PC-9 (cell line): ENCODE measurements around the gene CPSF2. TPM values are rescaled to one million over a fixed set of nuclear protein-coding genes. Genes with fewer than 3 reads are reported as not detected.

Source experiments
- BruUV-seq: library from RNA; stranded (reverse); fragments of 400-500 nt; replicated peaks from 2 replicates; lab custom pipeline; 2021; lab: Mats Ljungman, UMichigan
- CTCF ChIA-PET: fragments of 300-600 bp; sonication (Branson Sonifier 250); formaldehyde crosslinking; loops from one replicate; lab custom pipeline; 2022; ENCODE audit warnings: antibody characterized with exemption; lab: Charles Lee
- POLR2A ChIA-PET: fragments of 300-600 bp; sonication (Branson Sonifier 250); formaldehyde crosslinking; loops from one replicate; lab custom pipeline; 2022; ENCODE audit warnings: antibody characterized with exemption; ENCODE audit not compliant: unreplicated experiment; lab: Charles Lee
- DNase-seq, 2 experiments: peaks; one replicate each; pipeline versions ENCODE4 v3.0.0 to v3.0.0-alpha.2; 2015 to 2022; ENCODE audit warnings: mixed read lengths in 1 of 2
- H2AFZ ChIP-seq: fragments of 200-600 bp; sonication (generic); 2 replicates; pipeline ENCODE4 v1.8.1; 2017; ENCODE audit warnings: antibody characterized with exemption
- H3F3A ChIP-seq: fragments of 200-600 bp; sonication (generic); 2 replicates; pipeline ENCODE4 v1.8.1; 2017; ENCODE audit warnings: antibody characterized with exemption, mild to moderate bottlenecking, low read depth; ENCODE audit not compliant: insufficient read depth
- H3K27ac ChIP-seq: fragments of 200-600 bp; sonication (generic); 2 replicates; pipeline ENCODE4 v1.6.1; 2016; ENCODE audit warnings: mixed run types
- H3K27me3 ChIP-seq: fragments of 200-600 bp; sonication (generic); 2 replicates; pipeline ENCODE4 v1.6.1; 2016; ENCODE audit warnings: low read depth, mixed run types; ENCODE audit not compliant: insufficient read depth
- H3K36me3 ChIP-seq: fragments of 200-600 bp; sonication (generic); 2 replicates; pipeline ENCODE4 v1.6.1; 2016; ENCODE audit warnings: low read depth, mixed run types
- H3K4me1 ChIP-seq: fragments of 200-600 bp; sonication (generic); replicated peaks from 2 replicates; pipeline ENCODE4 v1.6.1; 2016; ENCODE audit warnings: mixed run types; ENCODE audit not compliant: insufficient read depth
- H3K4me2 ChIP-seq: fragments of 200-600 bp; sonication (generic); 2 replicates; pipeline ENCODE4 v1.6.1; 2017; ENCODE audit warnings: mixed run types
- H3K4me3 ChIP-seq: fragments of 200-600 bp; sonication (generic); 2 replicates; pipeline ENCODE4 v1.6.1; 2016; ENCODE audit warnings: mixed run types
- H3K79me2 ChIP-seq: fragments of 200-600 bp; sonication (generic); 2 replicates; pipeline ENCODE4 v1.6.1; 2017; ENCODE audit warnings: low read depth, mixed run types
- H3K9me2 ChIP-seq: fragments of 200-600 bp; sonication (generic); 2 replicates; pipeline ENCODE4 v1.8.1; 2017; ENCODE audit warnings: mild to moderate bottlenecking; ENCODE audit not compliant: insufficient read depth
- H3K9me3 ChIP-seq: fragments of 200-600 bp; sonication (generic); 2 replicates; pipeline ENCODE4 v1.8.1; 2016; ENCODE audit warnings: low read depth; ENCODE audit not compliant: insufficient read depth
- H4K20me1 ChIP-seq: fragments of 200-600 bp; sonication (generic); 2 replicates; pipeline ENCODE4 v1.8.1; 2017; ENCODE audit not compliant: insufficient read depth
- CTCF ChIP-seq: fragments of 200-600 bp; sonication (generic); conservative IDR thresholded peaks from 2 replicates; pipeline ENCODE4 v1.6.1; 2017; ENCODE audit warnings: mixed run types, antibody characterized with exemption, mild to moderate bottlenecking, moderate library complexity
- EZH2 ChIP-seq: fragments of 200-600 bp; sonication (generic); IDR thresholded peaks from 2 replicates; pipeline ENCODE4 v1.8.0; 2017; ENCODE audit warnings: antibody characterized with exemption, low read depth
- intact Hi-C: fragments of 100-400 bp; cut with micrococcal nuclease; formaldehyde crosslinking; loops from one replicate; pipeline ENCODE4 v1.10.0; 2022; ENCODE audit not compliant: unreplicated experiment
- total RNA-seq: library from RNA; stranded (reverse); gene quantifications from 2 replicates; pipeline ENCODE4 v1.2.3, GENCODE V29; 2021

The CPSF2 gene
- total RNA-seq, 1 experiment from 2014 or later = 23.0 TPM

DNA sequence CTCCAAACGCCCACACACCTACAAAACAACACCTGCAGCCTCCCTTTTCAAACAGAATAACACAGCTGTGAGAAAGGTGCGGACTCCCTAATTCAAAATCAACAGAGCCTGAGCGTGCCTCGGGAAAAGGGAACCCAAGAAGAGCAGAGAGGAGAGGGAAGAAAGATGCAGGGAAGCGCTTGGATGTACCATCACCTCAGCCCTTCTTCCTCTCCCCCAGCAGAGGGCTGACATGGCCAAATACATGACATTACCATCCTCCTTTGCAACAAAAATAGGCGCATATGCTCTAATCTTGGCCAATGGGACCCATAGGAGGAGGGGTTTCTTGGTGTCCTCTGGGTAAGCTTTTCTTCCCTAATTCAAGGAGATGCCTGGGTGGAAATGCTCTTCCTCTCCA, 78.0 kb downstream of the CPSF2 start:
- intact Hi-C loops = no loop called here
- no peaks in the 10 kb centered on the region for H3K79me2 ChIP-seq
- no peak overlapping the region for H3K27ac ChIP-seq
- no peak for TF ChIP-seq EZH2
- no peak for TF ChIP-seq CTCF
- H2AFZ ChIP-seq = no peak overlapping the region
- no peak for DNase-seq
- H3F3A ChIP-seq = no peaks in the 10 kb centered on the region
- no peak overlapping the region for H3K4me3 ChIP-seq
- no peaks in the 10 kb centered on the region for H3K9me3 ChIP-seq
- no peaks in the 10 kb centered on the region for H3K36me3 ChIP-seq
- H3K4me2 ChIP-seq = no peak overlapping the region
- H4K20me1 ChIP-seq = no peaks in the 10 kb centered on the region
- H3K9me2 ChIP-seq = no peaks in the 10 kb centered on the region
- H3K27me3 ChIP-seq = peaks cover 8% of the 10 kb centered on the region; the same call in 1 of the 2 replicates
- no peaks in the 10 kb centered on the region for H3K4me1 ChIP-seq
- POLR2A ChIA-PET = no interaction called here
- BruUV-seq = no TSS peak
- CTCF ChIA-PET = no interaction called here

GRCh38 chr14:92203116-92203515, 81.3 kb downstream of the CPSF2 start:
- Histone ChIP-seq H4K20me1 (no peaks in the 10 kb centered on the region), H3K4me2 (no peak overlapping the region), H3K79me2 (no peaks in the 10 kb centered on the region), H3K27me3 (peaks cover 10% of the 10 kb centered on the region; the same call in 1 of the 2 replicates), H3K9me2 (no peaks in the 10 kb centered on the region), H3K4me3 (no peak overlapping the region), H3K9me3 (no peaks in the 10 kb centered on the region), H3F3A (no peaks in the 10 kb centered on the region), H2AFZ (no peak overlapping the region), H3K27ac (no peak overlapping the region), H3K4me1 (no peaks in the 10 kb centered on the region), H3K36me3 (no peaks in the 10 kb centered on the region)
- no TSS peak for BruUV-seq
- no peak for DNase-seq
- intact Hi-C loops = no loop called here
- ChIA-PET POLR2A (no interaction called here), CTCF (no interaction called here)
- no peak for TF ChIP-seq CTCF
- no peak for TF ChIP-seq EZH2

- Histone ChIP-seq H3K27ac (no peak overlapping the region), H3F3A (no peaks in the 10 kb centered on the region), H4K20me1 (no peaks in the 10 kb centered on the region), H2AFZ (no peak overlapping the region), H3K4me2 (no peak overlapping the region), H3K9me3 (no peaks in the 10 kb centered on the region), H3K36me3 (no peaks in the 10 kb centered on the region), H3K4me3 (no peak overlapping the region), H3K27me3 (peaks cover 10% of the 10 kb centered on the region; the same call in 1 of the 2 replicates), H3K4me1 (no peaks in the 10 kb centered on the region), H3K79me2 (no peaks in the 10 kb centered on the region), H3K9me2 (no peaks in the 10 kb centered on the region)
- no peak for DNase-seq
- ChIA-PET CTCF (no interaction called here), POLR2A (no interaction called here)
- TF ChIP-seq EZH2 (no peak), CTCF (no peak)
- BruUV-seq = no TSS peak
- intact Hi-C loops = no loop called here
Measured at GRCh38 chr14:92204792-92205191, 83.0 kb downstream of the CPSF2 start.
